Measurements from ENCODE around the gene FLYWCH2.

Gene FLYWCH2

DNA sequence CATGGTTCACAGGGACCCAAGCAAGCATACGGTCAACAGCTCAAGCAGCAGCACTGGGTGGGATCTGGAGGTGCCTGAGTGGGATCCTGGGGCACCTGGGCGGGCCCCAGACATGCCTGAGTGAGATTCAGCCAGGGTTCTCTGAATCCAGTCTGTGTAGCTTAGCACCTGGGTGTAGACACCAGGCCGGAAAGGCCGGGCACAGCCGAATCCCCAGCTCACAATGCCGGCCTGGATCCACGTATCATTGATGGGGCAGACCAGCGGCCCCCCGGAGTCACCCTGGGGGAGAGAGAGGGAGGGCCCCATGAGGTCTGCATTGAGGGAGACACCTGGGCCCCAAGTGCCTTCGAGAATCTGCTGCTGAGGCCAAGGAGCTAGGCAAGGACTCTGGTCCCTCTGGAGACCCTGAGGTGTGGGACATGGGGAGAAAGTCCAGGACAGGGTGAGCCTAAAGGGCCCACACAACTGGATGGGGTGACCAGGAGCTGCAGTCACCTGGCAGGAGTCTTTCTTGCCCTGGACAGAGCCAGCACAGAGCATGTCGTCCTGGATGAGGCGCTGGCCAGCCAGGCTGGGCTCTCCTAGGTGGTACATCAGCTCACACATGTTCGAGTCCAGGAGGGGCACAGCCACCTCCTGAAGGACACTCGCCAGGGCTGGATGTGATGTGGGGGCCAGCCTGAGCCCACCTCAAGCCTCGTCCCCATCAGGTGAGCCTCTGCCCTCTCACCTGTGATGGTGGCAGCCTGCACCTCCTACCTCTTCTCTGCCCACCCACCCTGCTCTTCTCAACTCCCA lies 43.2 kb upstream of the FLYWCH2 start:
- FAIRE-seq: no peak
- TF ChIP-seq, protein P1, sequence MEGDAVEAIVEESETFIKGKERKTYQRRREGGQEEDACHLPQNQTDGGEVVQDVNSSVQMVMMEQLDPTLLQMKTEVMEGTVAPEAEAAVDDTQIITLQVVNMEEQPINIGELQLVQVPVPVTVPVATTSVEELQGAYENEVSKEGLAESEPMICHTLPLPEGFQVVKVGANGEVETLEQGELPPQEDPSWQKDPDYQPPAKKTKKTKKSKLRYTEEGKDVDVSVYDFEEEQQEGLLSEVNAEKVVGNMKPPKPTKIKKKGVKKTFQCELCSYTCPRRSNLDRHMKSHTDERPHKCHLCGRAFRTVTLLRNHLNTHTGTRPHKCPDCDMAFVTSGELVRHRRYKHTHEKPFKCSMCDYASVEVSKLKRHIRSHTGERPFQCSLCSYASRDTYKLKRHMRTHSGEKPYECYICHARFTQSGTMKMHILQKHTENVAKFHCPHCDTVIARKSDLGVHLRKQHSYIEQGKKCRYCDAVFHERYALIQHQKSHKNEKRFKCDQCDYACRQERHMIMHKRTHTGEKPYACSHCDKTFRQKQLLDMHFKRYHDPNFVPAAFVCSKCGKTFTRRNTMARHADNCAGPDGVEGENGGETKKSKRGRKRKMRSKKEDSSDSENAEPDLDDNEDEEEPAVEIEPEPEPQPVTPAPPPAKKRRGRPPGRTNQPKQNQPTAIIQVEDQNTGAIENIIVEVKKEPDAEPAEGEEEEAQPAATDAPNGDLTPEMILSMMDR (IDR thresholded peaks at IDR 0.05; ENCODE audit: insufficient read depth, missing control alignments): no peak
- no peak for DNase-seq (ENCODE audit: insufficient read length, low spot score)

GRCh38 chr16:2840914-2841313 lies 42.1 kb upstream of the FLYWCH2 start:
- TF ChIP-seq, protein P1 (IDR thresholded peaks at IDR 0.05; ENCODE audit: insufficient read depth, missing control alignments): no peak
- FAIRE-seq: no peak
- no peak for DNase-seq (ENCODE audit: insufficient read length, low spot score)

GRCh38 chr16:2841606-2842339 lies 41.2 kb upstream of the FLYWCH2 start:
- FAIRE-seq (no peak), DNase-seq (ENCODE audit: insufficient read length, low spot score) (no peak)
- TF ChIP-seq, protein P1 (IDR thresholded peaks at IDR 0.05; ENCODE audit: insufficient read depth, missing control alignments): no peak

DNA sequence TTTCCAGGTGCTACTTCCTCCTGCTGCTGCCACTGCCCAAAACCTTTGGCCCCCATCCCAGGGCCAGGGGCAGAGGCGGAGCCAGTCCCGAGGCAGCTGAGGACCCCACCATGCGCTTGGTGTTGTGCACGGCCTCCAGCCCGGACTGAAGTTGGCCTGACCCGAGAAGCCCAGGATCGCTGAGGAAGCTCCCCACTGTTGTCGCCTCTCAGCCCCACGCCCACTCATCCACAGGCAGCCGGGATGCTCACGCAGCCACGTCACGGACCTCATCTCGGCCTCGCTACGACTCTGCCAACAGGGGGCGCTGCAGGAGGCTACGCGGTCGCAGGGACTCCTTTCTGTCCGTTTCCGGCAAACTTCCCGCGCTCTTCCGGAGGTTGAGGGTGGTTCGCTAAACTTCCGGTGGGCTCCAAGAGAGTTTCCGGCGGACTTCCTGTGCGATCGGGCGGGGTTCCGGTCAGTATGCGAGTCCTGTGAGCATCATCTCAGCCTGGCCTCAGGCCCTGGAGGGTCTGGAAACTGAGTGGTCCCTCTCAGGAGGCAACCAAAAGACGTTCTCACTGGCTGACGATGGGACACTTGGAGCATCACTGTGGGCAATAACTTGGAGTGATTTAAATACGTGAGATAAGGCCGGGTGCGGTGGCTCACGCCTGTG lies 40.5 kb upstream of the FLYWCH2 start:
- DNase-seq (ENCODE audit: insufficient read length, low spot score) (no peak), FAIRE-seq (no peak)
- TF ChIP-seq, protein P1 (IDR thresholded peaks at IDR 0.05; ENCODE audit: insufficient read depth, missing control alignments): peak; percentile 30

DNA sequence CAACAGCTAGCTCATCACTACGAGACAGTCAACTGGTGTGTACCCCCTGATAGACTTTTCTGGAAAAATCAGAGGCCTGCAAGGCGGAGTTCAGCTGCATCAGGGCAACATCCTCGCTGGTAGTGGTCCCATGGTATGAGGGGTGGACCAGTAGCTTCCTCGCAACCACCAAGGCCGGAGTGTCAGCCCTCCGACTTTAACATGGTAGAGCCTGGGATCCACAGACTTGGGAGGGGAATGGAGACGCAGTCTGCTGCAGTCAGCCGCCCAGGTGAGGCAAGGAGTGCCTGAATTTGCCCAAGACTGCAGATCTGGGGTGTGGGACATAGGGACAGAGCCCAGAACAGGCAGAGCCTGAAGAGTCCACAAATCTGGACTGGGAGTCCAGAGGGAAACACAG lies 39.5 kb upstream of the FLYWCH2 start:
- DNase-seq (ENCODE audit: insufficient read length, low spot score): no peak
- TF ChIP-seq, protein P1 (IDR thresholded peaks at IDR 0.05; ENCODE audit: insufficient read depth, missing control alignments): no peak
- no peak for FAIRE-seq

DNA sequence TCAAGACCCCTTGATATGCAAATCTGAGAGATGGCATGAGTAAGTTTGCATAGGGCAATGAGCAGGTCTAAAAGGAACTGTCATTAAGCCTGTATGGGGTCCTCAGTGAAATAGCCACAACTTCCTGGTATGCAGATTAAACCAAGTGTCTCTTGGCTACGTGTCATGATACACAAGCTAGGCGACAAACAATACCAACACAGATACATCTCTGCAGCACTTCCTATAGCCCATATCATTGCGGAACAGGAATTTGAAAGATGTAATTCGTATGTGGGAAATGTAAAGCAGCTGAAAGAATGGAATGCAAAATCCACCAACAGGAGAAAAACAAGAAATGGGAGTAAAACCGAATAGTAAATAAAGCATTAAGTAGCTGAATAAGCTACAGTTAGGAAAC lies 37.9 kb upstream of the FLYWCH2 start:
- DNase-seq (ENCODE audit: insufficient read length, low spot score) (no peak), FAIRE-seq (no peak)
- TF ChIP-seq, protein P1 (IDR thresholded peaks at IDR 0.05; ENCODE audit: insufficient read depth, missing control alignments): no peak

Data from D721Med (cell line).